ENCODE data around the gene KANSL3. TPM values are rescaled to one million over a fixed set of nuclear protein-coding genes. Genes with fewer than 3 reads are reported as not detected.

Gene KANSL3
- total and polyA plus RNA-seq, 9 of the 15 experiments (the other 6 are each of a cell fraction or from before 2014, with no cell fraction given): 11.3 to 43.7 (median 27.9) TPM

GRCh38 chr2:96638144-96639121, at the start of gene KANSL3 (continued):
- no peak for TF ChIP-seq MEIS2 (IDR thresholded peaks at IDR 0.05; ENCODE audit: partially characterized antibody)
- TF ChIP-seq ZNF584 (CRISPR knock-in tag; IDR thresholded peaks at IDR 0.05; ENCODE audit: low read depth): no peak
- TF ChIP-seq ZNF586 (CRISPR knock-in tag; conservative IDR thresholded peaks at IDR 0.05): no peak
- no peak for TF ChIP-seq ZNF280B (CRISPR knock-in tag; IDR thresholded peaks at IDR 0.05)
- no peak for TF ChIP-seq CREB5 (CRISPR knock-in tag; IDR thresholded peaks at IDR 0.05)
- TF ChIP-seq, protein P1, sequence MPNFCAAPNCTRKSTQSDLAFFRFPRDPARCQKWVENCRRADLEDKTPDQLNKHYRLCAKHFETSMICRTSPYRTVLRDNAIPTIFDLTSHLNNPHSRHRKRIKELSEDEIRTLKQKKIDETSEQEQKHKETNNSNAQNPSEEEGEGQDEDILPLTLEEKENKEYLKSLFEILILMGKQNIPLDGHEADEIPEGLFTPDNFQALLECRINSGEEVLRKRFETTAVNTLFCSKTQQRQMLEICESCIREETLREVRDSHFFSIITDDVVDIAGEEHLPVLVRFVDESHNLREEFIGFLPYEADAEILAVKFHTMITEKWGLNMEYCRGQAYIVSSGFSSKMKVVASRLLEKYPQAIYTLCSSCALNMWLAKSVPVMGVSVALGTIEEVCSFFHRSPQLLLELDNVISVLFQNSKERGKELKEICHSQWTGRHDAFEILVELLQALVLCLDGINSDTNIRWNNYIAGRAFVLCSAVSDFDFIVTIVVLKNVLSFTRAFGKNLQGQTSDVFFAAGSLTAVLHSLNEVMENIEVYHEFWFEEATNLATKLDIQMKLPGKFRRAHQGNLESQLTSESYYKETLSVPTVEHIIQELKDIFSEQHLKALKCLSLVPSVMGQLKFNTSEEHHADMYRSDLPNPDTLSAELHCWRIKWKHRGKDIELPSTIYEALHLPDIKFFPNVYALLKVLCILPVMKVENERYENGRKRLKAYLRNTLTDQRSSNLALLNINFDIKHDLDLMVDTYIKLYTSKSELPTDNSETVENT (CRISPR knock-in tag; IDR thresholded peaks at IDR 0.05): peak; percentile 75; the same call in 1 of the 2 replicates
- TF ChIP-seq SREBF2 (CRISPR knock-in tag; IDR thresholded peaks at IDR 0.05): no peak
- TF ChIP-seq NR4A1 (CRISPR knock-in tag; IDR thresholded peaks at IDR 0.05): peak; percentile 90; the same call in 1 of the 2 replicates
- TF ChIP-seq NR4A1 (tag; IDR thresholded peaks at IDR 0.05): peak; percentile 80; the same call in 1 of the 2 replicates
- TF ChIP-seq PPARD (CRISPR knock-in tag; IDR thresholded peaks at IDR 0.05): no peak
- no peak for TF ChIP-seq ZNF41 (CRISPR knock-in tag; conservative IDR thresholded peaks at IDR 0.05)
- TF ChIP-seq, protein P2, sequence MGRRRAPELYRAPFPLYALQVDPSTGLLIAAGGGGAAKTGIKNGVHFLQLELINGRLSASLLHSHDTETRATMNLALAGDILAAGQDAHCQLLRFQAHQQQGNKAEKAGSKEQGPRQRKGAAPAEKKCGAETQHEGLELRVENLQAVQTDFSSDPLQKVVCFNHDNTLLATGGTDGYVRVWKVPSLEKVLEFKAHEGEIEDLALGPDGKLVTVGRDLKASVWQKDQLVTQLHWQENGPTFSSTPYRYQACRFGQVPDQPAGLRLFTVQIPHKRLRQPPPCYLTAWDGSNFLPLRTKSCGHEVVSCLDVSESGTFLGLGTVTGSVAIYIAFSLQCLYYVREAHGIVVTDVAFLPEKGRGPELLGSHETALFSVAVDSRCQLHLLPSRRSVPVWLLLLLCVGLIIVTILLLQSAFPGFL (CRISPR knock-in tag; IDR thresholded peaks at IDR 0.05): no peak; the same call in 1 of the 2 replicates
- peak; percentile 48 for TF ChIP-seq HNRNPLL (IDR thresholded peaks at IDR 0.05; ENCODE audit: low read depth, low read length, poor library complexity, severe bottlenecking)
- TF ChIP-seq FOXM1 (IDR thresholded peaks at IDR 0.05; ENCODE audit: low read depth): peak; percentile 90
- TF ChIP-seq FOXM1 (CRISPR knock-in tag; IDR thresholded peaks at IDR 0.05; ENCODE audit: low read depth): no peak
- TF ChIP-seq WHSC1 (IDR thresholded peaks at IDR 0.05; ENCODE audit: low read length): no peak
- TF ChIP-seq CBX3 (IDR thresholded peaks at IDR 0.05; ENCODE audit: borderline replicate concordance in 1 of 2, low read length in 2 of 2): peak in 1 of 2 experiments; percentile 97; a peak in 2 of 3 replicates
- TF ChIP-seq ZFPM2 (CRISPR knock-in tag; IDR thresholded peaks at IDR 0.05): no peak
- TF ChIP-seq NCOA2 (IDR thresholded peaks at IDR 0.05; ENCODE audit: partially characterized antibody in 2 of 2): no peak
- no peak for TF ChIP-seq DDX20 (tag; IDR thresholded peaks at IDR 0.05; ENCODE audit: low read depth)
- TF ChIP-seq HIVEP1 (CRISPR knock-in tag; IDR thresholded peaks at IDR 0.05): peak; percentile 31; the same call in 1 of the 2 replicates

All from K562 (cell line).